SK-N-SH (cell line): ENCODE results near the gene SPON1. TPM values are rescaled to one million over a fixed set of nuclear protein-coding genes. Genes with fewer than 3 reads are reported as not detected.

Experiments
- CTCF ChIA-PET: fragments of 300-600, 350-600 bp; formaldehyde crosslinking; extraction: SDS; loops from one replicate; lab custom pipeline; 2021; lab: Yijun Ruan, JAX
- POLR2A ChIA-PET: fragments of 350-600 bp; sonication (Branson Sonifier 250); formaldehyde crosslinking; extraction: SDS; loops from one replicate; lab custom pipeline; 2020; ENCODE audit warnings: antibody characterized with exemption, inconsistent platforms; lab: Yijun Ruan, JAX
- DNase-seq: peaks from one replicate; pipeline ENCODE4 v3.0.0; 2012
- H2AFZ ChIP-seq: fragments of 200-600 bp; sonication (generic); 2 replicates; pipeline ENCODE4 v1.8.1; 2016; ENCODE audit warnings: antibody characterized with exemption, mild to moderate bottlenecking, low read depth
- H3F3A ChIP-seq: fragments of 200-600 bp; sonication (generic); replicated peaks from 2 replicates; pipeline ENCODE3; 2016; ENCODE audit warnings: antibody characterized with exemption, mild to moderate bottlenecking; ENCODE audit not compliant: insufficient read depth
- H3K27ac ChIP-seq, 2 experiments: fragments of 200-500 bp in 1 of 2; fragments of 200-600 bp in 1 of 2; sonication (Bioruptor generic) in 1 of 2; sonication (generic), shearing (Covaris generic) in 1 of 2; 2 replicates each; pipeline versions ENCODE4 v1.5.1 to v1.6.1; 2014 to 2016; ENCODE audit warnings: low read depth in 2 of 2, inconsistent platforms in 1 of 2, low read length in 1 of 2, mild to moderate bottlenecking in 1 of 2, mixed read lengths in 1 of 2
- H3K27me3 ChIP-seq: fragments of 200-600 bp; sonication (generic), shearing (Covaris generic); 2 replicates; pipeline ENCODE4 v1.6.1; 2016; ENCODE audit warnings: mixed run types; ENCODE audit not compliant: insufficient read depth
- H3K36me3 ChIP-seq, 2 experiments: fragments of 200-500 bp in 1 of 2; fragments of 200-600 bp in 1 of 2; sonication (Bioruptor generic) in 1 of 2; sonication (generic) in 1 of 2; replicated peaks in 1 of 2; 2 replicates each; pipeline versions ENCODE3 to v1.5.1; 2014 to 2016; ENCODE audit warnings: low read length in 1 of 2, mild to moderate bottlenecking in 1 of 2; ENCODE audit not compliant: insufficient read depth in 2 of 2, control insufficient read depth in 1 of 2
- H3K4me1 ChIP-seq, 2 experiments: fragments of 200-500 bp in 1 of 2; fragments of 200-600 bp in 1 of 2; sonication (Bioruptor generic) in 1 of 2; sonication (generic), shearing (Covaris generic) in 1 of 2; 2 replicates each; pipeline versions ENCODE4 v1.5.1 to v1.6.1; 2014 to 2016; ENCODE audit warnings: low read depth in 1 of 2, low read length in 1 of 2, mixed run types in 1 of 2; ENCODE audit not compliant: insufficient read depth in 2 of 2, control insufficient read depth in 1 of 2
- H3K4me2 ChIP-seq: fragments of 200-600 bp; sonication (generic), shearing (Covaris generic); 2 replicates; pipeline ENCODE4 v1.6.1; 2017; ENCODE audit warnings: mixed run types
- H3K4me3 ChIP-seq, 2 experiments: fragments of 200-500 bp in 1 of 2; fragments of 200-600 bp in 1 of 2; sonication (Bioruptor generic) in 1 of 2; sonication (generic), shearing (Covaris generic) in 1 of 2; 2 replicates each; pipeline versions ENCODE4 v1.5.1 to v1.8.1; 2014 to 2016; ENCODE audit warnings: low read depth in 2 of 2, inconsistent platforms in 1 of 2, low read length in 1 of 2, mild to moderate bottlenecking in 1 of 2, mixed read lengths in 1 of 2, moderate library complexity in 1 of 2
- H3K79me2 ChIP-seq: fragments of 200-600 bp; sonication (generic); 2 replicates; pipeline ENCODE4 v1.8.1; 2017; ENCODE audit warnings: mild to moderate bottlenecking; ENCODE audit not compliant: insufficient read depth
- H3K9ac ChIP-seq: fragments of 200-600 bp; sonication (generic); 2 replicates; pipeline ENCODE4 v1.6.1; 2017; ENCODE audit warnings: mixed run types
- H3K9me2 ChIP-seq: fragments of 200-600 bp; sonication (generic); 2 replicates; pipeline ENCODE4 v1.6.1; 2017; ENCODE audit warnings: mixed run types
- H3K9me3 ChIP-seq: fragments of 200-600 bp; sonication (generic); 2 replicates; pipeline ENCODE4 v1.6.1; 2017; ENCODE audit warnings: mixed run types, mild to moderate bottlenecking, moderate library complexity
- H4K20me1 ChIP-seq: fragments of 200-600 bp; sonication (generic); 2 replicates; pipeline ENCODE4 v1.6.1; 2017; ENCODE audit warnings: mild to moderate bottlenecking, mixed run types; ENCODE audit not compliant: insufficient read depth
- CHD2 ChIP-seq: fragments of 150-350 bp; IDR thresholded peaks from 2 replicates; pipeline ENCODE4 v1.6.1; 2018; ENCODE audit warnings: low read length; ENCODE audit not compliant: partially characterized antibody
- CTCF ChIP-seq: fragments of 200-600 bp; sonication (generic); IDR thresholded peaks from 2 replicates; pipeline ENCODE4 v1.6.1; 2017; ENCODE audit warnings: antibody characterized with exemption, mild to moderate bottlenecking, moderate library complexity
- ELF1 ChIP-seq: IDR thresholded peaks from 2 replicates; pipeline ENCODE4 v1.4.0; 2012
- EZH2phosphoT487 ChIP-seq: fragments of 200-600 bp; sonication (generic); IDR thresholded peaks from 2 replicates; pipeline ENCODE4 v1.6.1; 2017; ENCODE audit warnings: low read depth, mixed run types, mild to moderate bottlenecking, antibody characterized with exemption, moderate library complexity, borderline replicate concordance
- FOXJ3 ChIP-seq: sonication (generic); formaldehyde crosslinking; IDR thresholded peaks from 2 replicates; pipeline ENCODE4 v1.5.1; 2020; ENCODE audit warnings: mild to moderate bottlenecking, missing genetic modification reagents
- IRF3 ChIP-seq: fragments of 150-350 bp; IDR thresholded peaks from 2 replicates; pipeline ENCODE4 v1.6.1; 2016; ENCODE audit warnings: mild to moderate bottlenecking, low read depth, low read length
- MEF2A ChIP-seq: IDR thresholded peaks from 2 replicates; pipeline ENCODE4 v1.4.0; 2012; ENCODE audit warnings: low read depth, borderline replicate concordance
- NFIC ChIP-seq: IDR thresholded peaks from 2 replicates; pipeline ENCODE4 v1.4.0; 2012; ENCODE audit warnings: borderline replicate concordance
- NRF1 ChIP-seq: IDR thresholded peaks from 2 replicates; pipeline ENCODE4 v1.6.1; 2012; ENCODE audit warnings: low read depth, mild to moderate bottlenecking, low read length
- PBX3 ChIP-seq: IDR thresholded peaks from 2 replicates; pipeline ENCODE4; 2012
- REST ChIP-seq: IDR thresholded peaks from 2 replicates; pipeline ENCODE4 v1.6.1; 2012; ENCODE audit warnings: mild to moderate bottlenecking, low read depth, low read length, moderate library complexity
- RXRA ChIP-seq: IDR thresholded peaks from 2 replicates; pipeline ENCODE4 v1.4.0; 2012; ENCODE audit warnings: low read depth, mild to moderate bottlenecking, borderline replicate concordance
- TAF1 ChIP-seq: IDR thresholded peaks from 2 replicates; pipeline ENCODE4 v1.6.1; 2012; ENCODE audit warnings: low read depth, mild to moderate bottlenecking, low read length, moderate library complexity, borderline replicate concordance
- TCF12 ChIP-seq: IDR thresholded peaks from 2 replicates; pipeline ENCODE4 v1.4.0; 2012
- USF1 ChIP-seq: IDR thresholded peaks from 2 replicates; pipeline ENCODE4 v1.4.0; 2012; ENCODE audit warnings: low read depth, borderline replicate concordance
- ZBTB33 ChIP-seq: IDR thresholded peaks from 2 replicates; pipeline ENCODE4 v1.4.0; 2012; ENCODE audit warnings: low read depth, borderline replicate concordance
- WGBS: methylation state at CpG from one replicate; pipeline ENCODE4 v1.1.6; 2017; ENCODE audit warnings: low lambda C conversion rate; 5-methylcytosine and 5-hydroxymethylcytosine counted together
- polyA plus RNA-seq, 3 experiments: library from polyadenylated mRNA; depleted of rRNA; stranded (reverse); fragments of >200 nt; gene quantifications; 2 replicates each; pipeline ENCODE4 v1.2.3, GENCODE V29; 2012

SPON1 gene
- polyA plus RNA-seq, 1 of the 3 experiments (the other 2 are of a cell fraction), result not detected

DNA sequence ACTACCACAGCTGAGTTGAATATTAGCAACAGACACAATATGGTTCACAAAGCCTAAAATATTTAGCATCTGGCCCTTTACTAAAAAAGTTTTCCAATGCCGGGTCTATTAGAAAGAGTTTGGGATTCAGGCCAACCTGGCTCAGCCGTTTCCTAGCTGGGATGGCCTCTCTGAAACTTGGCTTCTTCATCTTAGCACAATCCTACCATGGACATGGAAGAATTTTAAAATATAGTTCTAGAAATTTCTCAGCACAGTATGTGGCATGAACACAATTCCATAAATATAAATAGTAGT lies 292.7 kb downstream of the SPON1 start:
- no peaks in the 10 kb centered on the region for H3K9me2 ChIP-seq
- no peaks in the 10 kb centered on the region for H3K27me3 ChIP-seq
- WGBS, result 37% methylated on average over 2 of the region's 2 CpGs
- no peak overlapping the region for H2AFZ ChIP-seq
- no peaks in the 10 kb centered on the region for H3F3A ChIP-seq
- no peaks in the 10 kb centered on the region for H4K20me1 ChIP-seq
- POLR2A ChIA-PET, result no interaction called here
- no peak for TF ChIP-seq IRF3
- TF ChIP-seq REST, result no peak
- no peak for TF ChIP-seq EZH2phosphoT487
- no peak for TF ChIP-seq CHD2
- no peak for TF ChIP-seq TAF1
- no peak for TF ChIP-seq NRF1
- TF ChIP-seq CTCF, result no peak
- TF ChIP-seq NFIC, result no peak
- no peak for TF ChIP-seq USF1
- TF ChIP-seq FOXJ3 (CRISPR knock-in tag), result no peak
- TF ChIP-seq ELF1, result no peak
- TF ChIP-seq ZBTB33, result no peak
- TF ChIP-seq RXRA, result no peak
- TF ChIP-seq TCF12, result no peak
- TF ChIP-seq MEF2A, result no peak
- TF ChIP-seq PBX3, result no peak
- no peak overlapping the region for H3K4me2 ChIP-seq
- H3K4me1 ChIP-seq, result peaks cover 0 to 11% of the 10 kb centered on the region in 2 experiments; a peak in 1 of 4 replicates
- no peak overlapping the region for H3K9ac ChIP-seq
- no peak overlapping the region for H3K4me3 ChIP-seq
- no peak for DNase-seq
- no peaks in the 10 kb centered on the region for H3K36me3 ChIP-seq
- no peak overlapping the region for H3K27ac ChIP-seq
- no peaks in the 10 kb centered on the region for H3K79me2 ChIP-seq
- no peaks in the 10 kb centered on the region for H3K9me3 ChIP-seq
- CTCF ChIA-PET, result no interaction called here
